ENCODE data around the gene PAQR8.

DNA sequence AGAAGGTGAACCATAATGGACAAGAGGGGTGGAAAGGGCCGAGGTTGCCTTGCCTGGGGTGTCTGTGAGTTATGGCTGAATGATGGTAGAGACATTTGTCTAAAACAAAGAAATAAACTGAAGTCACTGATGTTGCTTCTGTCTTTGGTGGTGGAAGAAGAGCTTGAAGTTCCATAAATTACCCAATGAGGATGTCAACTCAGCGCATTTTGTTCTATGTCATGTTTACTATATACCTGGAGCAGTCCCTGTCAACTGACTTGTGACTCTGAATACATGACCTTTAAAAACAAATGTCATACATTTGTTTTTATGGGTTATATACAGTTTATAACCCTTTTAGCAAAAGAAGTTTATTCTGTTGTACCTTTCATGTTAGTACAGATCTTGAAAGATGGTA lies 60.2 kb downstream of the PAQR8 start:
- no peak for TF ChIP-seq EP300 (IDR thresholded peaks at IDR 0.05)
- TF ChIP-seq, protein P1, sequence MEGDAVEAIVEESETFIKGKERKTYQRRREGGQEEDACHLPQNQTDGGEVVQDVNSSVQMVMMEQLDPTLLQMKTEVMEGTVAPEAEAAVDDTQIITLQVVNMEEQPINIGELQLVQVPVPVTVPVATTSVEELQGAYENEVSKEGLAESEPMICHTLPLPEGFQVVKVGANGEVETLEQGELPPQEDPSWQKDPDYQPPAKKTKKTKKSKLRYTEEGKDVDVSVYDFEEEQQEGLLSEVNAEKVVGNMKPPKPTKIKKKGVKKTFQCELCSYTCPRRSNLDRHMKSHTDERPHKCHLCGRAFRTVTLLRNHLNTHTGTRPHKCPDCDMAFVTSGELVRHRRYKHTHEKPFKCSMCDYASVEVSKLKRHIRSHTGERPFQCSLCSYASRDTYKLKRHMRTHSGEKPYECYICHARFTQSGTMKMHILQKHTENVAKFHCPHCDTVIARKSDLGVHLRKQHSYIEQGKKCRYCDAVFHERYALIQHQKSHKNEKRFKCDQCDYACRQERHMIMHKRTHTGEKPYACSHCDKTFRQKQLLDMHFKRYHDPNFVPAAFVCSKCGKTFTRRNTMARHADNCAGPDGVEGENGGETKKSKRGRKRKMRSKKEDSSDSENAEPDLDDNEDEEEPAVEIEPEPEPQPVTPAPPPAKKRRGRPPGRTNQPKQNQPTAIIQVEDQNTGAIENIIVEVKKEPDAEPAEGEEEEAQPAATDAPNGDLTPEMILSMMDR (IDR thresholded peaks at IDR 0.05) = no peak
- no peak for TF ChIP-seq POLR2A (IDR thresholded peaks at IDR 0.05)
